Medulla oblongata (tissue), 1 donor: Measurements from ENCODE around the gene DLG2.
"Not testable (repeated sequence)": the region's sequence is repeated elsewhere in the genome, so short reads cannot be mapped to it uniquely, and the experiment has no call there.

Source experiments
- DNase-seq: peaks from one replicate; pipeline ENCODE4 v3.0.0-alpha.2; 2015; ENCODE audit errors: extremely low spot score

Gene DLG2

GRCh38 chr11:83467837-83468236 lies 2159.3 kb downstream of the DLG2 start:
- no peak for DNase-seq

- no peak for DNase-seq
These were observed 2162.8 kb downstream of the DLG2 start for GRCh38 chr11:83464160-83464944.

- no peak for DNase-seq
These were observed 2167.3 kb downstream of the DLG2 start for GRCh38 chr11:83459798-83460197.

GRCh38 chr11:83456566-83456965 lies 2170.6 kb downstream of the DLG2 start:
- no peak for DNase-seq

GRCh38 chr11:83456075-83456474 lies 2171.1 kb downstream of the DLG2 start:
- DNase-seq: peak; percentile 57

- no peak for DNase-seq
These were observed 2171.8 kb downstream of the DLG2 start for GRCh38 chr11:83455356-83455755.

GRCh38 chr11:83454674-83455073 lies 2172.5 kb downstream of the DLG2 start:
- no peak for DNase-seq

GRCh38 chr11:83449338-83449913 lies 2177.7 kb downstream of the DLG2 start:
- DNase-seq: no peak

GRCh38 chr11:83448686-83449085 lies 2178.5 kb downstream of the DLG2 start:
- no peak for DNase-seq

GRCh38 chr11:83443880-83444279 lies 2183.3 kb downstream of the DLG2 start:
- DNase-seq: not testable (repeated sequence)

- no peak for DNase-seq
These were observed 2185.5 kb downstream of the DLG2 start for GRCh38 chr11:83441601-83442000.

GRCh38 chr11:83441171-83441570 lies 2186.0 kb downstream of the DLG2 start:
- DNase-seq: no peak

GRCh38 chr11:83438438-83438837 lies 2188.7 kb downstream of the DLG2 start:
- peak; percentile 65 for DNase-seq

GRCh38 chr11:83437939-83438338 lies 2189.2 kb downstream of the DLG2 start:
- no peak for DNase-seq

GRCh38 chr11:83436855-83437254 lies 2190.3 kb downstream of the DLG2 start:
- DNase-seq: no peak

GRCh38 chr11:83434812-83435211 lies 2192.3 kb downstream of the DLG2 start:
- DNase-seq: not testable (repeated sequence)

- DNase-seq: no peak
These were observed 2199.2 kb downstream of the DLG2 start for GRCh38 chr11:83427943-83428342.

- no peak for DNase-seq
These were observed 2199.6 kb downstream of the DLG2 start for GRCh38 chr11:83427501-83427900.

- DNase-seq: no peak
These were observed 2202.0 kb downstream of the DLG2 start for GRCh38 chr11:83425137-83425466.

GRCh38 chr11:83424376-83425136 lies 2202.6 kb downstream of the DLG2 start:
- no peak for DNase-seq

GRCh38 chr11:83422641-83423040 lies 2204.5 kb downstream of the DLG2 start:
- DNase-seq: not testable (repeated sequence)

- DNase-seq: no peak
These were observed 2216.3 kb downstream of the DLG2 start for GRCh38 chr11:83410605-83411565.
